NCI-H2029 treated with DMSO at 0.1 percent for 48 hours (cell line): ENCODE data around the gene ELAVL2.

Experiments used
- DNase-seq: peaks from one replicate; lab custom pipeline; 2025; lab: John Stamatoyannopoulos, UW

The ELAVL2 gene

DNA sequence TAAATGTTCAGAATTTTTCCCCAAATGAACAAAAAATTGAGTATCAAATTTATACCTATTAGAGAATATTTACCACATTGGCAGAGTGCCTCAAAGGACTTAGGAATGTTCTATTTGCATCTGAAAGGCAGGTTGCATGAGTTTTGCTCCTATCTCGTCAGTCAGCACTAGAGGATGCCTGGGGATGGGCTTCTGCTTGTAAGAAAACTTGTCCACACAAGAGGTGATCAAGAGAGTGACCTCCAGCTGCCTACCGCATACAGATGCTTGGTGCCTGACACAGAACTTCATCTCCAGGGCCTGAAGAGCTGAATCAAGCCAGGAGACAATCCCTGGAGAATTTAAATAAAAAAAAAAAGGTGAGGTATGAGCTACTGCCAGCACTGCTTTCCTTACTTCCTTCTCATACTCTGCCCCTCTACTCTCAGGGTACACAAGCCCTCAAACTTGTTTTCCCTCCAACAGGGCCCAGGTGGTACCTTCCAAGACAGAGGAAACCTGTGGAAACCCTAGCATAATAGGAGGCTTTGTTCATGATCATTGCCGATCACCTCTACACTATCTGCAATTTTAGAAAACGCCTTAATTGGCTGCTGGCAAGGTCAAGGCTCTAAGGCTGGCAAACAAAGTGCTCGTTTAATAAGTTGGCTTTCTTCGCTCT lies 166.6 kb downstream of the ELAVL2 start:
- DNase-seq = no peak

- DNase-seq = no peak
These were observed 167.4 kb downstream of the ELAVL2 start for GRCh38 chr9:23658376-23659258.

- no peak for DNase-seq
These were observed 175.0 kb downstream of the ELAVL2 start for GRCh38 chr9:23651051-23651450.

- no peak for DNase-seq
These were observed 177.4 kb downstream of the ELAVL2 start for GRCh38 chr9:23648651-23649050.

DNA sequence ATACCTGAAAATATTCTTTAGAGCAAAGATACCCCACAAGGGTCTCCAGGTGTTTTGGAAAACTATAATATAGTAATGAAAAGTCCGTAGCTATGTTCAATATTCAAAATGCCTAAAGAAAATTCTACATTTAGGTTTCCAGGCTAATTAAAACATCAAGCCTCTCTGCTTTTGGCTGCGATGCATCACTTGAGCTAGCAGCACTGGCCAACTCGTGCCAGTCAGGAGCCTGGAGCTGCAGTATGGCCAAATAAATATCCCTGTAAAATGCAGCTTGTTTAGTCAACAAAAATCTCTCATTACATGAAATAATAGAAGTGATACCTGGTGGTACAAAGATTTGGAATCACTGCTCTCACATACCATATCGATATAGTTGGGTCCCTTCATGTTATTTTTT lies 181.1 kb downstream of the ELAVL2 start:
- DNase-seq = no peak

DNA sequence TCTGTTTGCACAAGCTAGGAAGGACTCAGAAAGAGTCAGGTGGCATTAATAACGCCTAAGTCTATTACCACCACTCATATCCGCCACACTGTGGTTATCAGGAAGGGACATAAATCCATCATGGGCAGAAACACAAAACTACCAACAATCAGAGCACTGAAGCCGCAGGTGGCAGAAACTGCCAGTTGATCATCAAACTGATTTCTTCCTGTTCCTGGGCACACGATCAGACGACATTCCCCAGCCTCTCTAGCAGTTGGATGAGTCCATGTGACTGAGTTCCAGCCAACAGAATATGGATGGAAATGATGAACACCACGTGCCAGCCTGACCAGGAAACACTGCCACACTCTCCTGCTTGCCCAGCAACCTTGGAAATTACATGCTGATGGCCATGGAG lies 181.7 kb downstream of the ELAVL2 start:
- no peak for DNase-seq

DNA sequence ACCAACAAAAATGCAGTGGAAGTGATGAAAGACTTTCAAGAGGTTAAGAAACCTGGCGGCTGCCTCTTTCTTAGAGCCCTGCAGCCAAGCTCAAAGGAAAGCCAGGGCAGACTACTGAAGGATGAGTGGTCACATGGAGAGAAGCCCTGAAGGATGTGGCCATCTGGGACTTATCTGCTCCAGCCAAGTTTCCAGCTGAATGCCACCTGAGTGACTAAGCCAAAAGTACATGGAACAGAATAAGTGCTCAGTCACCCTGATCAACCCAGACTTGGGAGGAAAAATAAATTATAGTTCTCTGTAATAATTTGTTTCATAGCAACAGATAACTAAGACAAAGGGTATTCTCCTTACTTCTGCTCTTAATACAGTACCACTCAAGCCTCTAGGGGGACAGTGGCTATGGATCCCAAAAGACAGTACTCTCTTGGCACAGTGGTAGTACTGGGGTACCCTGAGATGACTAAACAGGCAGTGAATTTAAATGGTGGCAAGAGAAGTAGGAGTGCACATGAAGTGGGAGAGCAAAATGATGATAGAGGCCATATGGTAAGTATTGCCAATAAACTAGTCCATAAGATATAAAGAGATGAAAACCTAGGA lies 182.3 kb downstream of the ELAVL2 start:
- no peak for DNase-seq
